ENCODE results near the gene CTAGE8.
"Not testable (repeated sequence)": the region's sequence is repeated elsewhere in the genome, so short reads cannot be mapped to it uniquely, and the experiment has no call there.

GRCh38 chr7:144305156-144305555 lies 36.1 kb upstream of the CTAGE8 start:
- not testable (repeated sequence) for TF ChIP-seq CTCF (IDR thresholded peaks at IDR 0.05; ENCODE audit: low read depth, low read length, missing input control); MAX (IDR thresholded peaks at IDR 0.05); SP1 (IDR thresholded peaks at IDR 0.05); JUND (IDR thresholded peaks at IDR 0.05); REST (IDR thresholded peaks at IDR 0.05); RAD21 (IDR thresholded peaks at IDR 0.05); ATF3 (IDR thresholded peaks at IDR 0.05); HNF4G (IDR thresholded peaks at IDR 0.05); GABPA (IDR thresholded peaks at IDR 0.05 in 1 of 2, conservative IDR thresholded peaks at IDR 0.05 in 1 of 2); YY1 (IDR thresholded peaks at IDR 0.05); RXRA (IDR thresholded peaks at IDR 0.05); EGR1 (IDR thresholded peaks at IDR 0.05; ENCODE audit: low read depth in 2 of 2); TAF1 (conservative IDR thresholded peaks at IDR 0.05)
